GM21619 (cell line): ENCODE data around the gene PARK7.
"Not testable (repeated sequence)": the region's sequence is repeated elsewhere in the genome, so short reads cannot be mapped to it uniquely, and the experiment has no call there.

ENCODE experiments used
- ATAC-seq: cut with Tn5 transposase; IDR thresholded peaks from one replicate; pipeline ENCODE4 v1.9.1; 2021; ENCODE audit not compliant: unreplicated experiment

PARK7 gene

GRCh38 chr1:7961216-7962013 is at the start of gene PARK7:
Gene PARK7 (plus strand): TSS chr1:7961711. CDS start chr1:7962786, 1,075 bp downstream.
- peak; percentile 93 for ATAC-seq

GRCh38 chr1:7912145-7912544 is 49.4 kb upstream of the PARK7 start:
- ATAC-seq = no peak

- no peak for ATAC-seq
These were observed 48.6 kb upstream of the PARK7 start for GRCh38 chr1:7912743-7913557.

GRCh38 chr1:7915826-7916500 is 45.5 kb upstream of the PARK7 start:
- ATAC-seq = no peak

GRCh38 chr1:7916501-7916830 is 45.0 kb upstream of the PARK7 start:
- ATAC-seq = no peak

GRCh38 chr1:7917971-7918370 is 43.5 kb upstream of the PARK7 start:
- not testable (repeated sequence) for ATAC-seq

- ATAC-seq = no peak
These were observed 41.6 kb upstream of the PARK7 start for GRCh38 chr1:7919880-7920279.

GRCh38 chr1:7921796-7922195 is 39.7 kb upstream of the PARK7 start:
- ATAC-seq = no peak

- ATAC-seq = no peak
These were observed 39.2 kb upstream of the PARK7 start for GRCh38 chr1:7922301-7922700.

GRCh38 chr1:7927061-7927460 is 34.5 kb upstream of the PARK7 start:
- ATAC-seq = not testable (repeated sequence)

GRCh38 chr1:7928247-7928646 is 33.3 kb upstream of the PARK7 start:
- no peak for ATAC-seq

- ATAC-seq = no peak
These were observed 31.9 kb upstream of the PARK7 start for GRCh38 chr1:7929637-7930036.

- ATAC-seq = no peak
These were observed 30.7 kb upstream of the PARK7 start for GRCh38 chr1:7930645-7931445.

GRCh38 chr1:7931446-7931812 is 30.1 kb upstream of the PARK7 start:
- ATAC-seq = no peak

- ATAC-seq = no peak
These were observed 28.9 kb upstream of the PARK7 start for GRCh38 chr1:7932524-7933138.

GRCh38 chr1:7938070-7938469 is 23.4 kb upstream of the PARK7 start:
- no peak for ATAC-seq

GRCh38 chr1:7940034-7940433 is 21.5 kb upstream of the PARK7 start:
- ATAC-seq = no peak

- ATAC-seq = peak; percentile 65
These were observed 20.6 kb upstream of the PARK7 start, which contains the start of gene TNFRSF9 for GRCh38 chr1:7940745-7941436. Gene TNFRSF9 (minus strand): TSS chr1:7940839. CDS start chr1:7939994, 845 bp downstream.

- ATAC-seq = no peak
These were observed 20.1 kb upstream of the PARK7 start for GRCh38 chr1:7941437-7941793.
